ENCODE results near the gene DYNC1H1.

DYNC1H1 gene

DNA sequence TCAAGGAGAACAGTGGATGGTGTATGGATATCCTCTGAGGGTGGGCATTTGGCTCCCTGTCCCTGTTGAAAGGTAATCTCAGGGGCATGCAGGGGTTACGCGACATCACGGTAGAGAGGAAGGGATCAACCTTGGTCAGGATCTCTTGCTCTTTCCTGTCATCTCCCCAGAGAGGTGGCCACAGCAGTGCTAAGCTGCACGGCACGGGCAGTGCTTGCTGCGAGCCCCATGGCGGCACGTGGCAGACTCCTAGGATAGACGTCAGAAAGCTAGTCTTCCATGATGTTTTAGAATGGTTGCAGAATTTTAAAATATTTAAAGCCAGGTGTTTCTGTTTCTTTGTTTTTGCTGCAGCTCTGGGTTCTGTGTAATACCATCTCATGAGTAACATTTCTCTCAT lies 41.0 kb downstream of the DYNC1H1 start:
- no peak for DNase-seq

DNA sequence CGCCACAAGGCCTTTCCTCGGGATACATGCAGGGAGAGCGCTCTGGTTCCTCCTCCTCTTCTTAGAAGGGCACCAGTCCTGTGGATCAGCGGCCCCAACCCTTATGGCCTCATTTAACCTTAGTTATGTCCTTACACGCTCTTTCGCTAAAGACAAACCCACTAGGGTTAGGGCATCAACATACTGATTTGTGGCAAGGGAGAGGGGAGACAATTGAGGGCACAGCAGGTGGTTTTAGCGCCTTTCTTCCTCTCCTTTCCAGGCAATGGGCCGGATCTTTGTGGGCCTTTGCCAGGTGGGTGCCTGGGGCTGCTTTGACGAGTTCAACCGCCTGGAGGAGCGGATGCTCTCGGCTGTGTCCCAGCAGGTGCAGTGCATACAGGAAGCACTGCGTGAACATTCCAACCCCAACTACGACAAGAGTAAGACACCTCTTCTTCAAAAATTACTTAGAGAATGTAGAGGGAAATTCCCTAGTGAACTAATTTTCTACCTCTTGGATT lies 43.6 kb downstream of the DYNC1H1 start:
- no peak for DNase-seq

DNA sequence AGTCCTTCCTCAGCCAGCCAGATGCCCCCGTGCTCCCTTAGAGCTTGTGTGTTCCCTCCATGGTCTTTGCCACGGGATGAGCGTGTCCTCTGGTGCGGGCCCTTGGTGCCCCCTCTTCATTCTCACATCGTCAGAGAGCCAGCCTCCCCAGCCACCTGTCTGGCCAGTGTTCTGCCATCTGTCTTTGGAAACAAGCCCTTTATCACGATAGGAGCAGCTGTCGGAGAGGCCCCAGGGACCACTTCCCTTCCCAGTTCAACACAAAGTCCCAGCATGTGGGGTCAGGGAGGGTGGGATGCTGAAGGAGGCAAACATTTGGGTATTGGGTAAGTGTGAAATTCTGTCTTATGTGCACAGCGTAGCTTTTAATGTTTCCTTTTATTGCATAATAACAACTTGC lies 44.5 kb downstream of the DYNC1H1 start:
- no peak for DNase-seq

GRCh38 chr14:102011631-102012030 lies 47.3 kb downstream of the DYNC1H1 start:
- DNase-seq, result no peak

GRCh38 chr14:102012336-102012735 lies 48.0 kb downstream of the DYNC1H1 start:
- no peak for DNase-seq

DNA sequence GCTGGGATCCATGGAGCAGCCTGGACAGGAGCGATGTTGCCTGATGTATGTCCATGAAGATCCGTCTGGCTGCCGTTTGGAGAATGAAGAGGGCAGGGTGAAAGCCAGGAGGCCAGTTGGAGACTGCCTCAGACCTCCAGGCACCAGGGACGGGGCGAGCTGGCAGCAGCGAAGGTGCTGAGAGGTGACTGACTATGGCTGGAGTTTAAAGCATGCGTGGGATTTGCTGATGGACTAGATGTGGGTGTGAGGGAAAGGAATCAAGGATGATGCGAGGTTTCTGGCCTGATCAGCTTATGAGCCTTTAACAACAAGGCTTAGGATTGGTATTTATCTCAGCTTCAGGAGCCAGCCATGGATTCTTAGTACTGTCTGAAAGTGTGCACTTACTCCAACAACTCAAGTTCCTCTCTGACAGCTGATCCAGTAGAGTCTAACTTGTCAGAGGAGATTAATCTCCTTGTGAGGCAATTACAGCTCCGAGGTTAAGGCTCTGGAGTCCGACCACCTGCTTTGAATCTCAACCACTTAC lies 49.4 kb downstream of the DYNC1H1 start:
- no peak for DNase-seq

DNA sequence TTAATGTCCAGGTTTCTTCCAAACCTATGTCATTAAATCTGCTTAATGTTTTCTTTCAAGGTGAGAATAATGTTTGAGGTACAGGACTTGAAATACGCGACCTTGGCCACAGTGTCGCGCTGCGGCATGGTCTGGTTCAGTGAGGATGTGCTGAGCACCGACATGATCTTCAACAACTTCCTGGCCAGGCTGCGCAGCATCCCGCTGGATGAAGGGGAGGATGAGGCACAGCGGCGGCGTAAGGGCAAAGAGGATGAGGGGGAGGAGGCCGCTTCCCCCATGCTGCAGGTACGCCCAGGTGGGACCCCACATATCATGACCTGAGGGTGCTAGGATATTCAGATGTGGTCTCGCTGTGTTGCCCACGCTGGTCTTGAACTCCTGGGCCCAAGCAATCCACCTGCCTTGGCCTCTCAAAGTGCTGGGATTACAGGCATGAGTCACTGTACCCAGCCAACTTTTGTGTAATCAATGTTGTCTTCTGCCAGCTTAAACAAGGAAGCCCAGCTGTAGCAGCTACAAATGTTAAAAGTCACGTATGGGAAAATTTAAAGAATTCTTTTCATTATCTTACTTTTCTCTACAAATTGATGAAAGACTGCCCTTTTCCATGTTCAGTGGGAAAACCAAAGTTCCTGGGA lies 50.8 kb downstream of the DYNC1H1 start:
- no peak for DNase-seq

DNA sequence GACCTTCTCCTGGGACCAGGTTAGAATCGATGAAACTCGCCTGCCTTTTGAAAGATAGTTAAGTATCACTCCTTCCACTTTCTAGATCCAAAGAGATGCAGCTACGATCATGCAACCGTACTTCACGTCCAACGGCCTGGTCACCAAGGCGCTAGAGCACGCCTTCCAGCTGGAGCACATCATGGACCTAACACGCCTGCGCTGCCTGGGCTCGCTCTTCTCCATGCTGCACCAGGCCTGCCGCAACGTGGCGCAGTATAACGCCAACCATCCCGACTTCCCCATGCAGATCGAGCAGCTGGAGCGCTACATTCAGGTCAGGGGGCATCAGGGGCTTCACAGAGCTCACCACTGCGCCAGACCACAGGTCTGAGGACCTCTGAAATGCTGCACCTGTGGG lies 51.4 kb downstream of the DYNC1H1 start:
- DNase-seq, result no peak

GRCh38 chr14:102016420-102017090 lies 52.2 kb downstream of the DYNC1H1 start:
- no peak for DNase-seq

- DNase-seq, result no peak
Measured at GRCh38 chr14:102018251-102018650, 53.9 kb downstream of the DYNC1H1 start.

DNA sequence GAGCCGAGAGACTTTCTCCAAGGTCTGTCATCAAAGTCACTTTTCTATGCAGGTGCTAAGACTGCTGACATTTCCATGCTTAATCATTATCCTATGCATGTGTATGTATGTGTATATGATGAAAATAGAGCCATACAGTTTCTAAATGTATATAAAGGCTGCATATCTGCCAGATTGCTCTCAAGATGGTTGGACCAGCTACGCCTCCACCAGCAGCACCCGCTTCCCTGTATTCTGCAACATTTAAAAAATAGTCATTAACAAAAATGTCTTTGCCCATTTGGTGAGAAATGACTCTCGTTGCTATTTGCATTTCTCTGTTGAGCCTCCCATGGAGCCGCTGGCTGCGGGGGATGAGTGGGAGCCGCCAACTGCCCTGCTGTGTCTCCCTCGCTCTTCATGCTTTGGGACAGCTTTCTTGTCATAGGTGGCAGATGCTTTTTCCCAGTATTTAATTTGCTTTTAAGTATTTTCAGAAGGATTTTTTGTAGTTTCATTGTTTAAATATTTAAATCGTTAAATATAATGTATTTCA lies 54.7 kb downstream of the DYNC1H1 start:
- DNase-seq, result no peak

GRCh38 chr14:102020058-102020971 lies 55.9 kb downstream of the DYNC1H1 start:
- peak; percentile 36 for DNase-seq

DNA sequence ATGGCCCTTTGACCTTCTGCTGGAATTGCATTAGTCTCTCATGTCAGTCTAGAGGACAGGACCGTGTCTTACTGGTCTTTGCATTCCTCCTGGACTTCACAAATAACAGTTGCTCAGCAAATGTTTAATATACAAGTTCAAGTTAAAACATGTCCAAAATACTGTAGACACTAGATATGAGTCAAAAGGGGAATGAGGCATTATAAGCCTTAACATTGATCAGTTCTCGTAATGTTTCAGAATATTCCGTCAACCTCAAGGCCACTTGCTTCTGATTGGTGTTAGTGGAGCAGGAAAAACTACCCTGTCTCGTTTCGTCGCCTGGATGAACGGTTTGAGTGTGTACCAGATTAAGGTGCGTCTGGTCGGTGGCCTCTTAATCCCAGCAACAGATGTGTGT lies 62.6 kb downstream of the DYNC1H1 start:
- no peak for DNase-seq

DNA sequence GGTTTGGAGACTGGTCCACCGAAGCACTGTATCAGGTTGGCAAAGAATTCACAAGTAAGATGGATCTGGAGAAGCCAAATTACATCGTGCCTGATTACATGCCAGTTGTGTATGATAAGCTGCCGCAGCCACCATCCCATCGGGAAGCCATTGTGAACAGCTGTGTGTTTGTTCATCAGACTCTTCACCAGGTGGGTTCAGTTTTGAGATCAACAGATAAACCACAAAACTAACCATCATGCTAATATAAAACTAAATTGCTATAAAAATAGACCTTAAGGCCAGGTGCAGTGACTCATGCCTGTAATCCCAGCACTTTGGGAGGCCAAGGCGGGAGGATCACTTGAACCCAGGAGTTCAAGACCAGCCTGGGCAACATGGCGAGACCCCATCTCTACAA lies 63.6 kb downstream of the DYNC1H1 start:
- no peak for DNase-seq

- peak; percentile 86 for DNase-seq
Measured at GRCh38 chr14:102028733-102029132, 64.4 kb downstream of the DYNC1H1 start.

GRCh38 chr14:102029956-102030355 lies 65.6 kb downstream of the DYNC1H1 start:
- no peak for DNase-seq

DNA sequence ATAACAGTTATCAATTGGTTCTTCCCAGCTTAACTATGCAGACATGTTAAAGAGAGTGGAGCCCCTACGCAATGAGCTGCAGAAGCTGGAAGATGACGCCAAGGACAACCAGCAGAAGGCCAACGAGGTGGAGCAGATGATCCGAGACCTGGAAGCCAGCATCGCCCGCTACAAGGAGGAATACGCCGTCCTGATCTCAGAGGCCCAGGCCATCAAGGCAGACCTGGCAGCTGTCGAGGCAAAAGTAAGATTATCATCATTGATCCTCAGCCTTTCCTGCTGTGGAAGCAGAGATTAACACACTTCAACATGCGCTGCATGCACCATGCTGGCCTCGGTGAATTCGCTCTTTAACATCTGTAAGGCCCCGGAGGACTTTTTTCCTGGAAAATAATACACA lies 68.9 kb downstream of the DYNC1H1 start:
- DNase-seq, result no peak

DNA sequence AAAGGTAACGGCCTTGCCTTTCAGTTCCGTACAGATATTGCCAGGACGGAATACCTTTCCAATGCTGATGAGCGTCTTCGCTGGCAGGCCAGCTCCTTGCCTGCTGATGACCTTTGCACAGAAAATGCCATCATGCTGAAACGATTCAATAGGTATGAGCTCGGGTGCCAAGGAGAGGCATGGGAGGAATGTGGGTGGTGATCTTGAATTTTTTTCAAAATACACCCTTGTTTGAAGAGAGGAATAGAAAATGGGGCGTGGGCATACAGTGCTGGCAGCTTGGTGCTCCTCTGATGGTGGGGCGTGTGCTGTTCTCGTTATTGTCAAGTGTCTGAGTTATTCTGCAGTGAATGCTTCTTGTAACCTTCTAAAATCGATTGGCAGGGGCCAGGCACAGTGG lies 69.9 kb downstream of the DYNC1H1 start:
- no peak for DNase-seq

DNA sequence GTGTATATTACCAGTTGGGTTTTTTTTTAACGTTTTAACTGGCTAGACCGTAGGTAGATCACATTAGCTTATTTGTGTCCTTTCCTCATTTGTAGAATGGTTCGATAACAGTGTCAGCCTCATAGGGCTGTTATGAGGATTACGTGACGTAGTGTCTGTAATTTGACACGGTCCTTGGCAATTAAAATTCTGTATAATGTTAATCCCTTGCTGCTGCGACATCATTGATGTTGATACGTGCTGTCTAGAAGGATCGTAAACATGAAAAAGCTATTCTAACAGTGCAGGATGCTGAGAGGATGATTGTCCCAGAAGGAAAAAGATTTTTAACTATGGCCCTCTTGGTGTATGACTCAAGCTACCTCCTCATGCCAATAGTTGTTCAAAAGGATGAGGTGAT lies 71.5 kb downstream of the DYNC1H1 start:
- DNase-seq, result no peak

GRCh38 chr14:102037686-102038085 lies 73.3 kb downstream of the DYNC1H1 start:
- DNase-seq, result no peak

GRCh38 chr14:102039157-102039556 lies 74.8 kb downstream of the DYNC1H1 start:
- no peak for DNase-seq

DNA sequence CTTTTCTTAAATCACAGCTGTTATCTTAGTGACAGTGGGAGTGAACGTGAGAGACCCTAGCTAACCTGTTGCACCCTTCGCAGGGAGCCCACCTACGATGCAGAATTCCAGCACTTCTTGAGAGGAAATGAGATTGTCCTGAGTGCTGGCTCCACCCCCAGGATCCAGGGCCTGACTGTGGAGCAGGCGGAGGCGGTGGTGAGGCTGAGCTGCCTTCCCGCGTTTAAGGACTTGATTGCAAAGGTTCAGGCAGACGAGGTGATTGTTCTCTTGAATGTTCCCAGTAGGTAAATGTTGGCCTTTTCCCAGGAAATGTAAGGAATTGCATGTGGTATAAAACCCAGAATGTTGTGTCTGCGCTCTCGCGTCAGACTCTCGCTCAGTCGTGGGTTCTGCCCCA lies 75.8 kb downstream of the DYNC1H1 start:
- DNase-seq, result no peak

GRCh38 chr14:102042699-102043098 lies 78.3 kb downstream of the DYNC1H1 start:
- DNase-seq, result no peak

Data from fibroblast of skin of back (primary cell).